ENCODE data around the gene DNAH3.

Gene DNAH3

GRCh38 chr16:21081329-21081728 is 69.3 kb downstream of the DNAH3 start:
- Histone ChIP-seq H3K79me2 (ENCODE audit: low read length) (no peaks in the 10 kb centered on the region), H4K20me1 (ENCODE audit: insufficient read depth, low read length) (no peaks in the 10 kb centered on the region), H3K4me3 (ENCODE audit: low read length) (no peak overlapping the region), H3K27me3 (ENCODE audit: low read depth, low read length) (no peaks in the 10 kb centered on the region), H3K4me2 (ENCODE audit: low read length) (no peak overlapping the region), H3K9me3 (ENCODE audit: insufficient read depth, low read length) (no peaks in the 10 kb centered on the region), H2AFZ (ENCODE audit: low read depth, low read length) (no peak overlapping the region), H3K36me3 (replicated peaks; ENCODE audit: low read depth, low read length) (no peaks in the 10 kb centered on the region), H3K9ac (ENCODE audit: low read length) (no peak overlapping the region), H3K4me1 (ENCODE audit: low read length) (no peaks in the 10 kb centered on the region), H3K27ac (ENCODE audit: low read length) (no peak overlapping the region)
- no peak for TF ChIP-seq EZH2phosphoT487 (IDR thresholded peaks at IDR 0.05; ENCODE audit: low read depth)
- TF ChIP-seq CTCF (IDR thresholded peaks at IDR 0.05; ENCODE audit: low read depth, low read length), result no peak

DNA sequence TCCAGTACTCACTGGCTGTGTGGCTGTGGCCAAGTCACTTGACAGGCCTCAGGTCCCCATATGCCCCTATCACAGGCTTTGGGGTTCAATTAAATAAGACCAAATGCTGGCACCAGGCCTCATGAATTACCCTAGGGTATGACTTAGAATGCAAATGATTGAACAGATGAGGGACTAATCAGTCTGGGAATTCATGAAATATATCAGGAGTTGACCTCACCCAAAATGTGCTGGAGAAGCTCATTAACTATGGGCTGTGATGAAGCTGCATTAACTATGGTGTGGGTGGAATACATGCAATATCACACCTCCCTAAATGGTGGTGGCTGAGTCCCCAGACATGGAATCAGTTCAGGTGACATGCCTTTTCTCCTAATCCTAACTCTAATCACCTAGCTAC is 72.1 kb downstream of the DNAH3 start:
- Histone ChIP-seq H3K4me3 (ENCODE audit: low read length) (no peak overlapping the region), H3K79me2 (ENCODE audit: low read length) (no peaks in the 10 kb centered on the region), H3K9me3 (ENCODE audit: insufficient read depth, low read length) (no peaks in the 10 kb centered on the region), H3K27me3 (ENCODE audit: low read depth, low read length) (no peaks in the 10 kb centered on the region), H4K20me1 (ENCODE audit: insufficient read depth, low read length) (no peaks in the 10 kb centered on the region), H3K27ac (ENCODE audit: low read length) (no peak overlapping the region), H3K9ac (ENCODE audit: low read length) (no peak overlapping the region), H3K4me2 (ENCODE audit: low read length) (no peak overlapping the region), H3K36me3 (replicated peaks; ENCODE audit: low read depth, low read length) (no peaks in the 10 kb centered on the region), H2AFZ (ENCODE audit: low read depth, low read length) (no peak overlapping the region), H3K4me1 (ENCODE audit: low read length) (no peaks in the 10 kb centered on the region)
- TF ChIP-seq CTCF (IDR thresholded peaks at IDR 0.05; ENCODE audit: low read depth, low read length), result no peak
- no peak for TF ChIP-seq EZH2phosphoT487 (IDR thresholded peaks at IDR 0.05; ENCODE audit: low read depth)

DNA sequence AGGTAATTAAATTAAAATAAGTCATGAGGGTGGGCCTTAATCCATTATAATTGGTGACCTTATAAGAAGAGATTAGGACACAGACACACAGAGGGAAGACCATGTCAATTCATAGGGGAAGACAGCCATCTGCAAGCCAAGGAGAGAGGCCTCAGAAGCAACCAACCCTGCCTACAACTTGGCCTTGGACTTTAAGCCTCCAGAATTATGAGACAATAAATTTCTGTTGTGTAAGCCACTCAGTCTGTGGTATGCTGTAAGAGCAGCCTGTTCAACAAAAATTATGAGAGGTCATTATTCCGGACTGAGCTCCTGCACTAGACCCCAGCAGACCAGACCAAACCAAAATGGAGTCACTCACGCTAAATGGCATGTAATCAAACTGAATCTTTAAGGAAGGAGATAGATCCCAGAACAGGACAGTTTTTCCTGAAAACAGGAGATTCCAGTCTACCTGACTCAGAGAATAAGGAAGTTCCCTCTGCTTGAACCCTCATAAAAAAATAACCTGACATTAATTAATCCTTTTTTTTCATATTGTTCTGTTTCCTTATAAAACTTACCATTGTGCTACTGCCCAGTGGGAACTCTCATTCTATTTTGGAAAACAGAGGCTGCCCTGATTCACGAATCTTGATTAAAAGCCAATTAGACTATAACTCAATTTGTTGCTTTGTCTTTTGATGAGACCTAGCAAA is 74.3 kb downstream of the DNAH3 start:
- H3K9ac ChIP-seq (ENCODE audit: low read length), result no peak overlapping the region
- no peak overlapping the region for H2AFZ ChIP-seq (ENCODE audit: low read depth, low read length)
- no peak overlapping the region for H3K27ac ChIP-seq (ENCODE audit: low read length)
- H3K4me3 ChIP-seq (ENCODE audit: low read length), result no peak overlapping the region
- no peaks in the 10 kb centered on the region for H3K27me3 ChIP-seq (ENCODE audit: low read depth, low read length)
- TF ChIP-seq EZH2phosphoT487 (IDR thresholded peaks at IDR 0.05; ENCODE audit: low read depth) (no peak), CTCF (IDR thresholded peaks at IDR 0.05; ENCODE audit: low read depth, low read length) (no peak)
- H3K79me2 ChIP-seq (ENCODE audit: low read length), result no peaks in the 10 kb centered on the region
- no peaks in the 10 kb centered on the region for H3K9me3 ChIP-seq (ENCODE audit: insufficient read depth, low read length)
- no peaks in the 10 kb centered on the region for H3K4me1 ChIP-seq (ENCODE audit: low read length)
- H3K4me2 ChIP-seq (ENCODE audit: low read length), result no peak overlapping the region
- no peaks in the 10 kb centered on the region for H4K20me1 ChIP-seq (ENCODE audit: insufficient read depth, low read length)
- no peaks in the 10 kb centered on the region for H3K36me3 ChIP-seq (replicated peaks; ENCODE audit: low read depth, low read length)

- Histone ChIP-seq H3K27me3 (ENCODE audit: low read depth, low read length) (no peaks in the 10 kb centered on the region), H3K27ac (ENCODE audit: low read length) (no peak overlapping the region), H4K20me1 (ENCODE audit: insufficient read depth, low read length) (no peaks in the 10 kb centered on the region), H3K9me3 (ENCODE audit: insufficient read depth, low read length) (no peaks in the 10 kb centered on the region), H3K79me2 (ENCODE audit: low read length) (no peaks in the 10 kb centered on the region), H2AFZ (ENCODE audit: low read depth, low read length) (no peak overlapping the region), H3K4me3 (ENCODE audit: low read length) (no peak overlapping the region), H3K4me2 (ENCODE audit: low read length) (no peak overlapping the region), H3K9ac (ENCODE audit: low read length) (no peak overlapping the region), H3K36me3 (replicated peaks; ENCODE audit: low read depth, low read length) (no peaks in the 10 kb centered on the region), H3K4me1 (ENCODE audit: low read length) (no peaks in the 10 kb centered on the region)
- TF ChIP-seq CTCF (IDR thresholded peaks at IDR 0.05; ENCODE audit: low read depth, low read length) (no peak), EZH2phosphoT487 (IDR thresholded peaks at IDR 0.05; ENCODE audit: low read depth) (no peak)
Measured at GRCh38 chr16:21075252-21075651, 75.4 kb downstream of the DNAH3 start.
